ENCODE data around the gene SEPTIN1. TPM values are rescaled to one million over a fixed set of nuclear protein-coding genes. Genes with fewer than 3 reads are reported as not detected.

Gene SEPTIN1
- total and polyA plus RNA-seq, 2 of the 13 experiments (the other 11 are each of a cell fraction or from before 2014, with no cell fraction given): 0.18 to 0.67 TPM

DNA sequence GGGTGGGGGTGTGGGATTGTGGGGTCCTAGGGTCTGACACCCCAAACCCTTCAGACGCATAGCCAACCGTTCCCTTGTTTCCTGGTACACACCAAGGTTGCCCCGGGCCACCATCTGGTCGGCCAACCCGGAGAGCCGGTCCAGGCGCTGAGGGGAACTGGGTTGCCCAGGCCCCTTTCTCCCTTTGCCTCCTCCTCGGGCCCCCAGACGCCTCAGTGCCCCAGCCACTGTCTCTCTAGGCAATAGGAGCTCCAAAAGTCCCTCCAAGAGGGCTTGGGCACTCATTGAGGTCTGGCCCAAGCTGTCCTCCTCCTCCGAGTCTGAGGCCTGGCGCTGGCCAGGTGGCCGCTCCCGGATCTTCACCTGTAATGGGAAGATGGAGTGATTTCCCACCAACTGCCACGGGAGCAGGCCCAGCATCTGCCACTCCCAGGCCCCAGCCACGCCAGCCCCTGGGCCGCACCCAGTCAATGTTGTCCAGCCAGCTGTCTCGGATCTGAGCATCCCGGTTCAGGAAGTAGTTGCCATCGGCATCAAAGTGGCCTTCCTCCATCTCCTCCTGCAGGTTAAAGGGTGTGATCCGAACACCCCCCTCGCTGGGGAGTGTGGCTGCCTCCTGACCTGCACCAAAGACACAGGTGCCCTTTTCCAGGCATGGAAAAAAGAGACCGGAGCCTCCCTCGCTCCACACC is 28.8 kb downstream of the SEPTIN1 start (continued):
- TF ChIP-seq, protein P1, sequence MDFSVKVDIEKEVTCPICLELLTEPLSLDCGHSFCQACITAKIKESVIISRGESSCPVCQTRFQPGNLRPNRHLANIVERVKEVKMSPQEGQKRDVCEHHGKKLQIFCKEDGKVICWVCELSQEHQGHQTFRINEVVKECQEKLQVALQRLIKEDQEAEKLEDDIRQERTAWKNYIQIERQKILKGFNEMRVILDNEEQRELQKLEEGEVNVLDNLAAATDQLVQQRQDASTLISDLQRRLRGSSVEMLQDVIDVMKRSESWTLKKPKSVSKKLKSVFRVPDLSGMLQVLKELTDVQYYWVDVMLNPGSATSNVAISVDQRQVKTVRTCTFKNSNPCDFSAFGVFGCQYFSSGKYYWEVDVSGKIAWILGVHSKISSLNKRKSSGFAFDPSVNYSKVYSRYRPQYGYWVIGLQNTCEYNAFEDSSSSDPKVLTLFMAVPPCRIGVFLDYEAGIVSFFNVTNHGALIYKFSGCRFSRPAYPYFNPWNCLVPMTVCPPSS (IDR thresholded peaks at IDR 0.05): no peak
- TF ChIP-seq ZNF589 (CRISPR knock-in tag; conservative IDR thresholded peaks at IDR 0.05): no peak
- TF ChIP-seq, protein P2, sequence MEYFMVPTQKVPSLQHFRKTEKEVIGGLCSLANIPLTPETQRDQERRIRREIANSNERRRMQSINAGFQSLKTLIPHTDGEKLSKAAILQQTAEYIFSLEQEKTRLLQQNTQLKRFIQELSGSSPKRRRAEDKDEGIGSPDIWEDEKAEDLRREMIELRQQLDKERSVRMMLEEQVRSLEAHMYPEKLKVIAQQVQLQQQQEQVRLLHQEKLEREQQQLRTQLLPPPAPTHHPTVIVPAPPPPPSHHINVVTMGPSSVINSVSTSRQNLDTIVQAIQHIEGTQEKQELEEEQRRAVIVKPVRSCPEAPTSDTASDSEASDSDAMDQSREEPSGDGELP (IDR thresholded peaks at IDR 0.05; ENCODE audit: borderline replicate concordance, low read depth): no peak
- TF ChIP-seq, protein P3, sequence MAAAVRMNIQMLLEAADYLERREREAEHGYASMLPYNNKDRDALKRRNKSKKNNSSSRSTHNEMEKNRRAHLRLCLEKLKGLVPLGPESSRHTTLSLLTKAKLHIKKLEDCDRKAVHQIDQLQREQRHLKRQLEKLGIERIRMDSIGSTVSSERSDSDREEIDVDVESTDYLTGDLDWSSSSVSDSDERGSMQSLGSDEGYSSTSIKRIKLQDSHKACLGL (CRISPR knock-in tag; IDR thresholded peaks at IDR 0.05): no peak
- no peak for TF ChIP-seq ZSCAN31 (CRISPR knock-in tag; IDR thresholded peaks at IDR 0.05; ENCODE audit: low read depth)
- TF ChIP-seq POLR2AphosphoS5 (IDR thresholded peaks at IDR 0.05; ENCODE audit: low read depth, low read length): 0 out of 2 replicates have a peak, but pooled peaks have one; percentile 16
- no peak for TF ChIP-seq TSC22D2 (CRISPR knock-in tag; IDR thresholded peaks at IDR 0.05; ENCODE audit: borderline replicate concordance)
- no peak for TF ChIP-seq ZMYM2 (CRISPR knock-in tag; IDR thresholded peaks at IDR 0.05)
- no peak for TF ChIP-seq SMAD9 (CRISPR knock-in tag; IDR thresholded peaks at IDR 0.05)
- TF ChIP-seq, protein P4, sequence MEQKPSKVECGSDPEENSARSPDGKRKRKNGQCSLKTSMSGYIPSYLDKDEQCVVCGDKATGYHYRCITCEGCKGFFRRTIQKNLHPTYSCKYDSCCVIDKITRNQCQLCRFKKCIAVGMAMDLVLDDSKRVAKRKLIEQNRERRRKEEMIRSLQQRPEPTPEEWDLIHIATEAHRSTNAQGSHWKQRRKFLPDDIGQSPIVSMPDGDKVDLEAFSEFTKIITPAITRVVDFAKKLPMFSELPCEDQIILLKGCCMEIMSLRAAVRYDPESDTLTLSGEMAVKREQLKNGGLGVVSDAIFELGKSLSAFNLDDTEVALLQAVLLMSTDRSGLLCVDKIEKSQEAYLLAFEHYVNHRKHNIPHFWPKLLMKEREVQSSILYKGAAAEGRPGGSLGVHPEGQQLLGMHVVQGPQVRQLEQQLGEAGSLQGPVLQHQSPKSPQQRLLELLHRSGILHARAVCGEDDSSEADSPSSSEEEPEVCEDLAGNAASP (CRISPR knock-in tag; IDR thresholded peaks at IDR 0.05; ENCODE audit: borderline replicate concordance): no peak
- TF ChIP-seq, protein P5, sequence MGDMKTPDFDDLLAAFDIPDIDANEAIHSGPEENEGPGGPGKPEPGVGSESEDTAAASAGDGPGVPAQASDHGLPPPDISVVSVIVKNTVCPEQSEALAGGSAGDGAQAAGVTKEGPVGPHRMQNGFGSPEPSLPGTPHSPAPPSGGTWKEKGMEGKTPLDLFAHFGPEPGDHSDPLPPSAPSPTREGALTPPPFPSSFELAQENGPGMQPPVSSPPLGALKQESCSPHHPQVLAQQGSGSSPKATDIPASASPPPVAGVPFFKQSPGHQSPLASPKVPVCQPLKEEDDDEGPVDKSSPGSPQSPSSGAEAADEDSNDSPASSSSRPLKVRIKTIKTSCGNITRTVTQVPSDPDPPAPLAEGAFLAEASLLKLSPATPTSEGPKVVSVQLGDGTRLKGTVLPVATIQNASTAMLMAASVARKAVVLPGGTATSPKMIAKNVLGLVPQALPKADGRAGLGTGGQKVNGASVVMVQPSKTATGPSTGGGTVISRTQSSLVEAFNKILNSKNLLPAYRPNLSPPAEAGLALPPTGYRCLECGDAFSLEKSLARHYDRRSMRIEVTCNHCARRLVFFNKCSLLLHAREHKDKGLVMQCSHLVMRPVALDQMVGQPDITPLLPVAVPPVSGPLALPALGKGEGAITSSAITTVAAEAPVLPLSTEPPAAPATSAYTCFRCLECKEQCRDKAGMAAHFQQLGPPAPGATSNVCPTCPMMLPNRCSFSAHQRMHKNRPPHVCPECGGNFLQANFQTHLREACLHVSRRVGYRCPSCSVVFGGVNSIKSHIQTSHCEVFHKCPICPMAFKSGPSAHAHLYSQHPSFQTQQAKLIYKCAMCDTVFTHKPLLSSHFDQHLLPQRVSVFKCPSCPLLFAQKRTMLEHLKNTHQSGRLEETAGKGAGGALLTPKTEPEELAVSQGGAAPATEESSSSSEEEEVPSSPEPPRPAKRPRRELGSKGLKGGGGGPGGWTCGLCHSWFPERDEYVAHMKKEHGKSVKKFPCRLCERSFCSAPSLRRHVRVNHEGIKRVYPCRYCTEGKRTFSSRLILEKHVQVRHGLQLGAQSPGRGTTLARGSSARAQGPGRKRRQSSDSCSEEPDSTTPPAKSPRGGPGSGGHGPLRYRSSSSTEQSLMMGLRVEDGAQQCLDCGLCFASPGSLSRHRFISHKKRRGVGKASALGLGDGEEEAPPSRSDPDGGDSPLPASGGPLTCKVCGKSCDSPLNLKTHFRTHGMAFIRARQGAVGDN (CRISPR knock-in tag; IDR thresholded peaks at IDR 0.05): peak; percentile 37; the same call in 1 of the 2 replicates
- TF ChIP-seq, protein P6, sequence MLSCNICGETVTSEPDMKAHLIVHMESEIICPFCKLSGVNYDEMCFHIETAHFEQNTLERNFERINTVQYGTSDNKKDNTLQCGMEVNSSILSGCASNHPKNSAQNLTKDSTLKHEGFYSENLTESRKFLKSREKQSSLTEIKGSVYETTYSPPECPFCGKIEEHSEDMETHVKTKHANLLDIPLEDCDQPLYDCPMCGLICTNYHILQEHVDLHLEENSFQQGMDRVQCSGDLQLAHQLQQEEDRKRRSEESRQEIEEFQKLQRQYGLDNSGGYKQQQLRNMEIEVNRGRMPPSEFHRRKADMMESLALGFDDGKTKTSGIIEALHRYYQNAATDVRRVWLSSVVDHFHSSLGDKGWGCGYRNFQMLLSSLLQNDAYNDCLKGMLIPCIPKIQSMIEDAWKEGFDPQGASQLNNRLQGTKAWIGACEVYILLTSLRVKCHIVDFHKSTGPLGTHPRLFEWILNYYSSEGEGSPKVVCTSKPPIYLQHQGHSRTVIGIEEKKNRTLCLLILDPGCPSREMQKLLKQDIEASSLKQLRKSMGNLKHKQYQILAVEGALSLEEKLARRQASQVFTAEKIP (CRISPR knock-in tag; IDR thresholded peaks at IDR 0.05; ENCODE audit: borderline replicate concordance): no peak
- TF ChIP-seq, protein P7, sequence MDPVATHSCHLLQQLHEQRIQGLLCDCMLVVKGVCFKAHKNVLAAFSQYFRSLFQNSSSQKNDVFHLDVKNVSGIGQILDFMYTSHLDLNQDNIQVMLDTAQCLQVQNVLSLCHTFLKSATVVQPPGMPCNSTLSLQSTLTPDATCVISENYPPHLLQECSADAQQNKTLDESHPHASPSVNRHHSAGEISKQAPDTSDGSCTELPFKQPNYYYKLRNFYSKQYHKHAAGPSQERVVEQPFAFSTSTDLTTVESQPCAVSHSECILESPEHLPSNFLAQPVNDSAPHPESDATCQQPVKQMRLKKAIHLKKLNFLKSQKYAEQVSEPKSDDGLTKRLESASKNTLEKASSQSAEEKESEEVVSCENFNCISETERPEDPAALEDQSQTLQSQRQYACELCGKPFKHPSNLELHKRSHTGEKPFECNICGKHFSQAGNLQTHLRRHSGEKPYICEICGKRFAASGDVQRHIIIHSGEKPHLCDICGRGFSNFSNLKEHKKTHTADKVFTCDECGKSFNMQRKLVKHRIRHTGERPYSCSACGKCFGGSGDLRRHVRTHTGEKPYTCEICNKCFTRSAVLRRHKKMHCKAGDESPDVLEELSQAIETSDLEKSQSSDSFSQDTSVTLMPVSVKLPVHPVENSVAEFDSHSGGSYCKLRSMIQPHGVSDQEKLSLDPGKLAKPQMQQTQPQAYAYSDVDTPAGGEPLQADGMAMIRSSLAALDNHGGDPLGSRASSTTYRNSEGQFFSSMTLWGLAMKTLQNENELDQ (CRISPR knock-in tag; IDR thresholded peaks at IDR 0.05; ENCODE audit: borderline replicate concordance): no peak
- TF ChIP-seq ZNF207 (IDR thresholded peaks at IDR 0.05; ENCODE audit: borderline replicate concordance): no peak
- TF ChIP-seq TBL1XR1 (IDR thresholded peaks at IDR 0.05; ENCODE audit: borderline replicate concordance, low read length, partially characterized antibody): no peak
- TF ChIP-seq SATB2 (CRISPR knock-in tag; IDR thresholded peaks at IDR 0.05): no peak
